Measurements from ENCODE around the gene XAGE5.
"Not testable (repeated sequence)": the region's sequence is repeated elsewhere in the genome, so short reads cannot be mapped to it uniquely, and the experiment has no call there.

- TF ChIP-seq POLR2AphosphoS5, CTCF (IDR thresholded peaks at IDR 0.05): not testable (repeated sequence)
These were observed 37.6 kb upstream of the XAGE5 start for GRCh38 chrX:52773504-52773903.
